CD4-positive, alpha-beta T cell (primary cell): ENCODE data around the gene NFKBIA. TPM values are rescaled to one million over a fixed set of nuclear protein-coding genes. Genes with fewer than 3 reads are reported as not detected.

Experiments
- ATAC-seq: fragments of 200-7000 bp; cut with Tn5 transposase; one replicate; pipeline ENCODE4 v1.10.0; 2022; ENCODE audit warnings: mild to moderate bottlenecking; ENCODE audit not compliant: poor library complexity
- CTCF ChIA-PET: fragments of 350-600 bp; sonication (Branson Sonifier 250); formaldehyde crosslinking; loops from one replicate; lab custom pipeline; 2021; ENCODE audit warnings: antibody characterized with exemption, inconsistent platforms; lab: Charles Lee
- POLR2A ChIA-PET: fragments of 350-600 bp; sonication (Branson Sonifier 250); formaldehyde crosslinking; loops from one replicate; lab custom pipeline; 2021; ENCODE audit warnings: antibody characterized with exemption, inconsistent platforms; lab: Charles Lee
- DNase-seq, 14 experiments: peaks; one replicate each; pipeline ENCODE4 v3.0.0-alpha.2; 2013 to 2020; ENCODE audit warnings: mixed read lengths in 2 of 14
- H3K27ac ChIP-seq, 2 donors: one replicate each; pipeline versions ENCODE4 v1.5.1 to v1.7.0; 2013; ENCODE audit warnings: low read length in 2 of 2, low read depth in 1 of 2, mild to moderate bottlenecking in 1 of 2
- H3K27me3 ChIP-seq, 2 experiments: 1 replicate in 1 of 2; 2 replicates in 1 of 2; pipeline versions ENCODE4 v1.6.1 to v1.7.0; 2013; ENCODE audit warnings: low read length in 2 of 2, control low read depth in 1 of 2, mild to moderate bottlenecking in 1 of 2, moderate library complexity in 1 of 2; ENCODE audit not compliant: insufficient read depth in 2 of 2, control insufficient read depth in 1 of 2
- H3K36me3 ChIP-seq: one replicate; pipeline ENCODE4 v1.6.1; 2013; ENCODE audit warnings: low read length, control low read depth; ENCODE audit not compliant: insufficient read depth
- H3K4me1 ChIP-seq: one replicate; pipeline ENCODE4 v1.6.1; 2013; ENCODE audit warnings: low read length, control low read depth; ENCODE audit not compliant: insufficient read depth
- H3K4me3 ChIP-seq: one replicate; pipeline ENCODE4 v1.5.1; 2013; ENCODE audit warnings: mild to moderate bottlenecking, low read length, moderate library complexity
- H3K9me3 ChIP-seq, 2 experiments: 1 replicate in 1 of 2; 2 replicates in 1 of 2; pipeline versions ENCODE4 v1.6.1 to v1.7.0; 2013; ENCODE audit warnings: low read length in 2 of 2, mild to moderate bottlenecking in 2 of 2, control low read depth in 1 of 2, moderate library complexity in 1 of 2; ENCODE audit not compliant: control insufficient read depth in 1 of 2, insufficient read depth in 1 of 2
- H3K27ac Mint-ChIP-seq: one replicate; pipeline ENCODE4 v1.8.0; 2020; ENCODE audit warnings: mixed read lengths
- H3K27me3 Mint-ChIP-seq: one replicate; pipeline ENCODE4 v1.8.0; 2021; ENCODE audit warnings: mixed read lengths
- H3K36me3 Mint-ChIP-seq: one replicate; pipeline ENCODE4 v1.8.0; 2021; ENCODE audit warnings: low read depth, mixed read lengths
- H3K4me1 Mint-ChIP-seq: one replicate; pipeline ENCODE4 v1.8.0; 2021; ENCODE audit warnings: low read depth, mixed read lengths
- H3K4me3 Mint-ChIP-seq: one replicate; pipeline ENCODE4 v1.8.0; 2020; ENCODE audit warnings: mild to moderate bottlenecking, mixed read lengths
- H3K9me3 Mint-ChIP-seq: one replicate; pipeline ENCODE4 v1.8.0; 2020; ENCODE audit warnings: mixed read lengths
- CTCF ChIP-seq: fragments of 200-600 bp; IDR thresholded peaks from one replicate; pipeline ENCODE4 v1.8.0; 2022; ENCODE audit warnings: antibody characterized with exemption, mild to moderate bottlenecking
- intact Hi-C, 2 experiments: fragments of 100-400 bp; cut with DNase I in 1 of 2; cut with micrococcal nuclease in 1 of 2; formaldehyde crosslinking; loops; one replicate each; pipeline versions ENCODE4 v1.15.1 to v1.9.0; 2023 to 2025; cut with DNase I, micrococcal nuclease
- total RNA-seq, 174 experiments: library from RNA in 2 of 174; stranded (reverse) in 2 of 174; gene quantifications; one replicate each; pipeline ENCODE4 v1.2.3 and lab custom pipeline; 2021 to 2026

The NFKBIA gene
- total RNA-seq, 2 experiments from 2014 or later: 977 to 1,030 TPM

- Histone ChIP-seq H3K27me3 (no peaks in the 10 kb centered on the region), H3K36me3 (no peaks in the 10 kb centered on the region), H3K4me1 (peaks cover 8% of the 10 kb centered on the region), H3K9me3 (no peaks in the 10 kb centered on the region), H3K4me3 (no peak overlapping the region), H3K27ac (no peak overlapping the region)
- Mint-ChIP-seq H3K9me3 (no peaks in the 10 kb centered on the region), H3K4me1 (peaks cover 19% of the 10 kb centered on the region), H3K27ac (no peak overlapping the region), H3K4me3 (no peak overlapping the region), H3K36me3 (no peaks in the 10 kb centered on the region), H3K27me3 (no peaks in the 10 kb centered on the region)
- DNase-seq (no peak), ATAC-seq (no peak)
- ChIA-PET CTCF (no interaction called here), POLR2A (no interaction called here)
- intact Hi-C loops: loop anchor here in 1 of 2 experiments (5.0 kb wide), 1 partner anchor 34 kb away; no protein-coding TSS in a partner anchor
- TF ChIP-seq CTCF: no peak
Measured at GRCh38 chr14:35353409-35354172, 51.0 kb downstream of the NFKBIA start.

DNA sequence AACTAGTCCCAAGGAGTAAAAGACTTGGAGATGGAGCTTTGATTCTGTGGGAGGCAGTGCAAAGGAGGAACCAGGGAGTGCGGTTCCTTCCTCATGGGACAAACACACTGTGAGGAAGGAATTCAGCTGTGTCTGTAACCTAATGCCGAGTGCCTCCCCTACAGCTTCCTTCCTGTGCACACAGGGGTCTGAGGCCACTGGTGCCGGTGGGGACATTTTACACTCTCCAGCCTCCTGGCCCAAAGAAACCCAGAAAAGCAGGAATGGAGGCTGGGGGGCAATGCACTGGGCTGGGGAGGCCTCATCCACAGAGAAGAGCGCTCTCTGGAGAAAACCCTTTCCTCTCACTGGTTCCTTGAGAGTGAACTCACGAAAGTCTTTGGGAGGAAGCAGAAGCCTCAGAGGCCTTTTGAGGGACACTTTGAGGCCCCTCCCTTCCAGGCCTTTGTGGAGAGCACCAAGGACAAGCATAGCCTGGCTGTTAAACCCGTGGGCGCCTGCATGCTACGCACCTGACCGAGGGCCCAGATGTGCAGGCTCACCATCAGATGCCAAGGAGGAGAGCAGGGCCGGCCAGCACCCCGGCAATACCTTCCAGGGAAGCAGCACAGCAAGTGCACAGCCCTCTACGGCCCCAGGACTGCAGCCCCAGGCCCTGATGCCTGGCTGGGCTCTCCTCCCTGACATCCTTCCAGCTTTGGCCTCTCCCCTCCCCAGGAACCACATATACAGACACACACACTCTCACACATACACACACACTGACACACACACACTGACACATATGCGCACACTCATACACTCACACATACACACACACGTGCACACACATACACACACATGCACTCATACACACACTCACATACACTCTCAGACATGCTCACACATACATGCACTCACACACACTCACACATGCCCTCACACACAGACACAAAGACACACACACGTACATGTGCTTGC, 52.0 kb downstream of the NFKBIA start:
- no peak for ATAC-seq
- H3K4me3 ChIP-seq: no peak overlapping the region
- H3K4me3 Mint-ChIP-seq: no peak overlapping the region
- H3K27me3 Mint-ChIP-seq: peaks cover 4% of the 10 kb centered on the region
- intact Hi-C loops: loop anchor here in 1 of 2 experiments (5.0 kb wide), 1 partner anchor 35 kb away; no protein-coding TSS in a partner anchor
- no peak overlapping the region for H3K27ac ChIP-seq
- no peak for TF ChIP-seq CTCF
- H3K36me3 ChIP-seq: no peaks in the 10 kb centered on the region
- peaks cover 24% of the 10 kb centered on the region for H3K4me1 Mint-ChIP-seq
- no peak for DNase-seq
- no peak overlapping the region for H3K27ac Mint-ChIP-seq
- CTCF ChIA-PET: no interaction called here
- POLR2A ChIA-PET: no interaction called here
- no peaks in the 10 kb centered on the region for H3K27me3 ChIP-seq
- no peaks in the 10 kb centered on the region for H3K9me3 Mint-ChIP-seq
- H3K9me3 ChIP-seq: no peaks in the 10 kb centered on the region
- no peaks in the 10 kb centered on the region for H3K36me3 Mint-ChIP-seq
- H3K4me1 ChIP-seq: peaks cover 8% of the 10 kb centered on the region

- DNase-seq (no peak), ATAC-seq (no peak)
- no peaks in the 10 kb centered on the region for H3K9me3 Mint-ChIP-seq
- TF ChIP-seq CTCF: no peak
- Histone ChIP-seq H3K36me3 (no peaks in the 10 kb centered on the region), H3K27ac (no peak overlapping the region), H3K4me3 (no peak overlapping the region), H3K9me3 (no peaks in the 10 kb centered on the region), H3K4me1 (peaks cover 8% of the 10 kb centered on the region), H3K27me3 (no peaks in the 10 kb centered on the region)
- POLR2A ChIA-PET: no interaction called here
- intact Hi-C loops: loop anchor here in 1 of 2 experiments (5.0 kb wide), 1 partner anchor 35 kb away; no protein-coding TSS in a partner anchor
- peaks cover 4% of the 10 kb centered on the region for H3K27me3 Mint-ChIP-seq
- no peak overlapping the region for H3K4me3 Mint-ChIP-seq
- CTCF ChIA-PET: no interaction called here
- no peak overlapping the region for H3K27ac Mint-ChIP-seq
- no peaks in the 10 kb centered on the region for H3K36me3 Mint-ChIP-seq
- peaks cover 24% of the 10 kb centered on the region for H3K4me1 Mint-ChIP-seq
Measured at GRCh38 chr14:35351897-35352273, 52.7 kb downstream of the NFKBIA start.

Other genes starting within 250 kb of the NFKBIA start
- gene PSMA6, start 112.4 kb downstream of the NFKBIA start, total RNA-seq: 10 to 100 TPM; 80.8 TPM
- not detected for gene INSM2, start 129.4 kb upstream of the NFKBIA start, total RNA-seq